Measurements from ENCODE around the gene NTSR1. TPM values are rescaled to one million over a fixed set of nuclear protein-coding genes. Genes with fewer than 3 reads are reported as not detected.

The NTSR1 gene
- total and polyA plus RNA-seq, 2 experiments from 2014 or later: 0.15 to 1.4 TPM

DNA sequence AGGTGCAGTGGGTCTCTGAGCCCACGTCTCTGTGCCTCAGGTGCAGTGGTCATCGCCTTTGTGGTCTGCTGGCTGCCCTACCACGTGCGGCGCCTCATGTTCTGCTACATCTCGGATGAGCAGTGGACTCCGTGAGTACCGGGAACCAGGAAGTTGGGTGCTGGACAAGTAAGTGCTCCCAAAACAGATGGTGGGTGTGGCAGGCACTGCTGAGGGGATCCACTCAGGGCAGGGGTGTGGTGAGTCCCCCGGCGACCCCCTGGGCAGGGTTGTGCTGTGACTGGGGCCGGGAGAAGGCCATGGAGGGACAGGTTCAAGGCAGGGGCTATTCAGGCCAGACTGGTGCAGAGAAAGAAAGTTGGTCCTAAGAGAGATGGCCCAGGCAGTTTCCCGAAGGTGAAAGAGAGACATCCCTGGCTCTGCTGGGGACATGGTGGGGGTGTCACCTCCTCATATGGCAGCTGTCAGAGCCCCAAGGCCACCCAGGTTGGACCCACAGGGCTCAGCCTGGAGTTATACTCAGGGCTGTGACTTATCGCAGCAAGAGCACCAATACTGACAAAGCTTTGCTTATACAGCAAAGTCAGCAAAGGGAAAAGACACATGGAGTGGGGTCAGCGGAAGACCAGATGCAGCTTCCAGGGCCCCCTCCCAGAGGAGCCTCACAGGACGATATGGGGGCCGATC lies 49.7 kb downstream of the NTSR1 start:
- Histone ChIP-seq H3K4me3 (no peak overlapping the region), H3K4me1 (ENCODE audit: insufficient read depth) (no peaks in the 10 kb centered on the region), H2AFZ (no peak overlapping the region), H3K27me3 (ENCODE audit: insufficient read depth) (no peaks in the 10 kb centered on the region), H3K4me2 (no peak overlapping the region), H3K27ac (ENCODE audit: low read depth) (no peak overlapping the region), H3K79me2 (replicated peaks; ENCODE audit: insufficient read depth) (no peaks in the 10 kb centered on the region), H3K9me2 (ENCODE audit: insufficient read depth) (no peaks in the 10 kb centered on the region), H4K20me1 (replicated peaks; ENCODE audit: insufficient read depth) (no peaks in the 10 kb centered on the region), H3K36me3 (ENCODE audit: insufficient read depth) (no peaks in the 10 kb centered on the region), H3F3A (replicated peaks; ENCODE audit: low read depth) (no peaks in the 10 kb centered on the region)
- Mint-ChIP-seq H3K4me3 (no peak overlapping the region), H3K27ac (no peak overlapping the region), H3K9me3 (no peaks in the 10 kb centered on the region), H3K27me3 (ENCODE audit: insufficient read depth, low read depth, poor library complexity) (peaks cover 6% of the 10 kb centered on the region), H3K4me1 (no peaks in the 10 kb centered on the region; the same call in none of the 3 replicates), H3K36me3 (ENCODE audit: low read depth) (no peaks in the 10 kb centered on the region)
- ATAC-seq (no peak), DNase-seq (ENCODE audit: low spot score) (no peak)
- TF ChIP-seq ZNF331 (CRISPR knock-in tag; IDR thresholded peaks at IDR 0.05; ENCODE audit: low read depth) (no peak), NANOG (IDR thresholded peaks at IDR 0.05; ENCODE audit: borderline replicate concordance) (no peak), EZH2phosphoT487 (IDR thresholded peaks at IDR 0.05; ENCODE audit: unreplicated experiment) (no peak), EZH2 (IDR thresholded peaks at IDR 0.05; ENCODE audit: low read depth, unreplicated experiment) (no peak), CREB1 (CRISPR knock-in tag; IDR thresholded peaks at IDR 0.05; ENCODE audit: low read depth) (no peak), POLR2AphosphoS5 (IDR thresholded peaks at IDR 0.05; ENCODE audit: low read depth) (no peak), STAT1 (IDR thresholded peaks at IDR 0.05; ENCODE audit: unreplicated experiment) (no peak), ZNF114 (CRISPR knock-in tag; IDR thresholded peaks at IDR 0.05) (no peak), JUNB (IDR thresholded peaks at IDR 0.05; ENCODE audit: unreplicated experiment) (no peak)
- TF ChIP-seq, protein P1, sequence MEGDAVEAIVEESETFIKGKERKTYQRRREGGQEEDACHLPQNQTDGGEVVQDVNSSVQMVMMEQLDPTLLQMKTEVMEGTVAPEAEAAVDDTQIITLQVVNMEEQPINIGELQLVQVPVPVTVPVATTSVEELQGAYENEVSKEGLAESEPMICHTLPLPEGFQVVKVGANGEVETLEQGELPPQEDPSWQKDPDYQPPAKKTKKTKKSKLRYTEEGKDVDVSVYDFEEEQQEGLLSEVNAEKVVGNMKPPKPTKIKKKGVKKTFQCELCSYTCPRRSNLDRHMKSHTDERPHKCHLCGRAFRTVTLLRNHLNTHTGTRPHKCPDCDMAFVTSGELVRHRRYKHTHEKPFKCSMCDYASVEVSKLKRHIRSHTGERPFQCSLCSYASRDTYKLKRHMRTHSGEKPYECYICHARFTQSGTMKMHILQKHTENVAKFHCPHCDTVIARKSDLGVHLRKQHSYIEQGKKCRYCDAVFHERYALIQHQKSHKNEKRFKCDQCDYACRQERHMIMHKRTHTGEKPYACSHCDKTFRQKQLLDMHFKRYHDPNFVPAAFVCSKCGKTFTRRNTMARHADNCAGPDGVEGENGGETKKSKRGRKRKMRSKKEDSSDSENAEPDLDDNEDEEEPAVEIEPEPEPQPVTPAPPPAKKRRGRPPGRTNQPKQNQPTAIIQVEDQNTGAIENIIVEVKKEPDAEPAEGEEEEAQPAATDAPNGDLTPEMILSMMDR (conservative IDR thresholded peaks at IDR 0.05; ENCODE audit: low read depth in 2 of 2): no peak
- TF ChIP-seq, protein P2, sequence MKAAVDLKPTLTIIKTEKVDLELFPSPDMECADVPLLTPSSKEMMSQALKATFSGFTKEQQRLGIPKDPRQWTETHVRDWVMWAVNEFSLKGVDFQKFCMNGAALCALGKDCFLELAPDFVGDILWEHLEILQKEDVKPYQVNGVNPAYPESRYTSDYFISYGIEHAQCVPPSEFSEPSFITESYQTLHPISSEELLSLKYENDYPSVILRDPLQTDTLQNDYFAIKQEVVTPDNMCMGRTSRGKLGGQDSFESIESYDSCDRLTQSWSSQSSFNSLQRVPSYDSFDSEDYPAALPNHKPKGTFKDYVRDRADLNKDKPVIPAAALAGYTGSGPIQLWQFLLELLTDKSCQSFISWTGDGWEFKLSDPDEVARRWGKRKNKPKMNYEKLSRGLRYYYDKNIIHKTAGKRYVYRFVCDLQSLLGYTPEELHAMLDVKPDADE (IDR thresholded peaks at IDR 0.05): no peak
- TF ChIP-seq, protein P3, sequence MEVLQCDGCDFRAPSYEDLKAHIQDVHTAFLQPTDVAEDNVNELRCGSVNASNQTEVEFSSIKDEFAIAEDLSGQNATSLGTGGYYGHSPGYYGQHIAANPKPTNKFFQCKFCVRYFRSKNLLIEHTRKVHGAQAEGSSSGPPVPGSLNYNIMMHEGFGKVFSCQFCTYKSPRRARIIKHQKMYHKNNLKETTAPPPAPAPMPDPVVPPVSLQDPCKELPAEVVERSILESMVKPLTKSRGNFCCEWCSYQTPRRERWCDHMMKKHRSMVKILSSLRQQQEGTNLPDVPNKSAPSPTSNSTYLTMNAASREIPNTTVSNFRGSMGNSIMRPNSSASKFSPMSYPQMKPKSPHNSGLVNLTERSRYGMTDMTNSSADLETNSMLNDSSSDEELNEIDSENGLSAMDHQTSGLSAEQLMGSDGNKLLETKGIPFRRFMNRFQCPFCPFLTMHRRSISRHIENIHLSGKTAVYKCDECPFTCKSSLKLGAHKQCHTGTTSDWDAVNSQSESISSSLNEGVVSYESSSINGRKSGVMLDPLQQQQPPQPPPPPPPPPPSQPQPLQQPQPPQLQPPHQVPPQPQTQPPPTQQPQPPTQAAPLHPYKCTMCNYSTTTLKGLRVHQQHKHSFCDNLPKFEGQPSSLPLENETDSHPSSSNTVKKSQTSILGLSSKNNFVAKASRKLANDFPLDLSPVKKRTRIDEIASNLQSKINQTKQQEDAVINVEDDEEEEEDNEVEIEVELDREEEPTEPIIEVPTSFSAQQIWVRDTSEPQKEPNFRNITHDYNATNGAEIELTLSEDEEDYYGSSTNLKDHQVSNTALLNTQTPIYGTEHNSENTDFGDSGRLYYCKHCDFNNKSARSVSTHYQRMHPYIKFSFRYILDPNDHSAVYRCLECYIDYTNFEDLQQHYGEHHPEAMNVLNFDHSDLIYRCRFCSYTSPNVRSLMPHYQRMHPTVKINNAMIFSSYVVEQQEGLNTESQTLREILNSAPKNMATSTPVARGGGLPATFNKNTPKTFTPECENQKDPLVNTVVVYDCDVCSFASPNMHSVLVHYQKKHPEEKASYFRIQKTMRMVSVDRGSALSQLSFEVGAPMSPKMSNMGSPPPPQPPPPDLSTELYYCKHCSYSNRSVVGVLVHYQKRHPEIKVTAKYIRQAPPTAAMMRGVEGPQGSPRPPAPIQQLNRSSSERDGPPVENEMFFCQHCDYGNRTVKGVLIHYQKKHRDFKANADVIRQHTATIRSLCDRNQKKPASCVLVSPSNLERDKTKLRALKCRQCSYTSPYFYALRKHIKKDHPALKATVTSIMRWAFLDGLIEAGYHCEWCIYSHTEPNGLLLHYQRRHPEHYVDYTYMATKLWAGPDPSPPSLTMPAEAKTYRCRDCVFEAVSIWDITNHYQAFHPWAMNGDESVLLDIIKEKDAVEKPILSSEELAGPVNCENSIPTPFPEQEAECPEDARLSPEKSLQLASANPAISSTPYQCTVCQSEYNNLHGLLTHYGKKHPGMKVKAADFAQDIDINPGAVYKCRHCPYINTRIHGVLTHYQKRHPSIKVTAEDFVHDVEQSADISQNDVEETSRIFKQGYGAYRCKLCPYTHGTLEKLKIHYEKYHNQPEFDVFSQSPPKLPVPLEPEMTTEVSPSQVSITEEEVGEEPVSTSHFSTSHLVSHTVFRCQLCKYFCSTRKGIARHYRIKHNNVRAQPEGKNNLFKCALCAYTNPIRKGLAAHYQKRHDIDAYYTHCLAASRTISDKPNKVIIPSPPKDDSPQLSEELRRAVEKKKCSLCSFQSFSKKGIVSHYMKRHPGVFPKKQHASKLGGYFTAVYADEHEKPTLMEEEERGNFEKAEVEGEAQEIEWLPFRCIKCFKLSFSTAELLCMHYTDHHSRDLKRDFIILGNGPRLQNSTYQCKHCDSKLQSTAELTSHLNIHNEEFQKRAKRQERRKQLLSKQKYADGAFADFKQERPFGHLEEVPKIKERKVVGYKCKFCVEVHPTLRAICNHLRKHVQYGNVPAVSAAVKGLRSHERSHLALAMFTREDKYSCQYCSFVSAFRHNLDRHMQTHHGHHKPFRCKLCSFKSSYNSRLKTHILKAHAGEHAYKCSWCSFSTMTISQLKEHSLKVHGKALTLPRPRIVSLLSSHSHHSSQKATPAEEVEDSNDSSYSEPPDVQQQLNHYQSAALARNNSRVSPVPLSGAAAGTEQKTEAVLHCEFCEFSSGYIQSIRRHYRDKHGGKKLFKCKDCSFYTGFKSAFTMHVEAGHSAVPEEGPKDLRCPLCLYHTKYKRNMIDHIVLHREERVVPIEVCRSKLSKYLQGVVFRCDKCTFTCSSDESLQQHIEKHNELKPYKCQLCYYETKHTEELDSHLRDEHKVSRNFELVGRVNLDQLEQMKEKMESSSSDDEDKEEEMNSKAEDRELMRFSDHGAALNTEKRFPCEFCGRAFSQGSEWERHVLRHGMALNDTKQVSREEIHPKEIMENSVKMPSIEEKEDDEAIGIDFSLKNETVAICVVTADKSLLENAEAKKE (CRISPR knock-in tag; IDR thresholded peaks at IDR 0.05): no peak
- TF ChIP-seq, protein P4, sequence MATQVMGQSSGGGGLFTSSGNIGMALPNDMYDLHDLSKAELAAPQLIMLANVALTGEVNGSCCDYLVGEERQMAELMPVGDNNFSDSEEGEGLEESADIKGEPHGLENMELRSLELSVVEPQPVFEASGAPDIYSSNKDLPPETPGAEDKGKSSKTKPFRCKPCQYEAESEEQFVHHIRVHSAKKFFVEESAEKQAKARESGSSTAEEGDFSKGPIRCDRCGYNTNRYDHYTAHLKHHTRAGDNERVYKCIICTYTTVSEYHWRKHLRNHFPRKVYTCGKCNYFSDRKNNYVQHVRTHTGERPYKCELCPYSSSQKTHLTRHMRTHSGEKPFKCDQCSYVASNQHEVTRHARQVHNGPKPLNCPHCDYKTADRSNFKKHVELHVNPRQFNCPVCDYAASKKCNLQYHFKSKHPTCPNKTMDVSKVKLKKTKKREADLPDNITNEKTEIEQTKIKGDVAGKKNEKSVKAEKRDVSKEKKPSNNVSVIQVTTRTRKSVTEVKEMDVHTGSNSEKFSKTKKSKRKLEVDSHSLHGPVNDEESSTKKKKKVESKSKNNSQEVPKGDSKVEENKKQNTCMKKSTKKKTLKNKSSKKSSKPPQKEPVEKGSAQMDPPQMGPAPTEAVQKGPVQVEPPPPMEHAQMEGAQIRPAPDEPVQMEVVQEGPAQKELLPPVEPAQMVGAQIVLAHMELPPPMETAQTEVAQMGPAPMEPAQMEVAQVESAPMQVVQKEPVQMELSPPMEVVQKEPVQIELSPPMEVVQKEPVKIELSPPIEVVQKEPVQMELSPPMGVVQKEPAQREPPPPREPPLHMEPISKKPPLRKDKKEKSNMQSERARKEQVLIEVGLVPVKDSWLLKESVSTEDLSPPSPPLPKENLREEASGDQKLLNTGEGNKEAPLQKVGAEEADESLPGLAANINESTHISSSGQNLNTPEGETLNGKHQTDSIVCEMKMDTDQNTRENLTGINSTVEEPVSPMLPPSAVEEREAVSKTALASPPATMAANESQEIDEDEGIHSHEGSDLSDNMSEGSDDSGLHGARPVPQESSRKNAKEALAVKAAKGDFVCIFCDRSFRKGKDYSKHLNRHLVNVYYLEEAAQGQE (IDR thresholded peaks at IDR 0.05; ENCODE audit: unreplicated experiment): no peak

Data from GM23338 (cell line).